ENCODE results near the gene CNTN4. TPM values are rescaled to one million over a fixed set of nuclear protein-coding genes. Genes with fewer than 3 reads are reported as not detected.

The CNTN4 gene
- total RNA-seq, 2 donors from 2014 or later = 13.0 to 50.1 TPM

- no peaks in the 10 kb centered on the region for H3K27me3 ChIP-seq
- no peak overlapping the region for H3K27ac ChIP-seq
- no peaks in the 10 kb centered on the region for H3K9me3 ChIP-seq
- ATAC-seq = no peak
- H3K4me3 ChIP-seq = no peak overlapping the region
- H3K36me3 ChIP-seq (replicated peaks in 1 of 2; ENCODE audit: insufficient read depth in 1 of 2, low read depth in 2 of 2) = no peaks in the 10 kb centered on the region
- TF ChIP-seq CTCF (IDR thresholded peaks at IDR 0.05) (no peak), POLR2A (IDR thresholded peaks at IDR 0.05) (no peak)
- no peak for DNase-seq
- WGBS, 2 donors = 42 to 59% methylated on average over 3 of the region's 3 CpGs
- intact Hi-C loops (cut with DNase I) = no loop called here
- H3K4me1 ChIP-seq = no peaks in the 10 kb centered on the region
These were observed 152.1 kb downstream of the CNTN4 start for GRCh38 chr3:2250783-2251182.

- Histone ChIP-seq H3K9me3 (no peaks in the 10 kb centered on the region), H3K36me3 (replicated peaks in 1 of 2; ENCODE audit: insufficient read depth in 1 of 2, low read depth in 2 of 2) (no peaks in the 10 kb centered on the region), H3K4me1 (no peaks in the 10 kb centered on the region), H3K27me3 (no peaks in the 10 kb centered on the region), H3K4me3 (no peak overlapping the region), H3K27ac (no peak overlapping the region)
- DNase-seq (no peak), ATAC-seq (no peak)
- intact Hi-C loops (cut with DNase I) = no loop called here
- TF ChIP-seq CTCF (IDR thresholded peaks at IDR 0.05) (no peak), POLR2A (IDR thresholded peaks at IDR 0.05) (no peak)
- WGBS, 2 donors = 55 to 60% methylated on average over 3 of the region's 3 CpGs
These were observed 163.1 kb downstream of the CNTN4 start for GRCh38 chr3:2261747-2262146.

- Histone ChIP-seq H3K9me3 (no peaks in the 10 kb centered on the region), H3K27ac (no peak overlapping the region), H3K4me1 (no peaks in the 10 kb centered on the region), H3K4me3 (no peak overlapping the region), H3K27me3 (no peaks in the 10 kb centered on the region), H3K36me3 (replicated peaks in 1 of 2; ENCODE audit: insufficient read depth in 1 of 2, low read depth in 2 of 2) (no peaks in the 10 kb centered on the region)
- intact Hi-C loops (cut with DNase I) = no loop called here
- DNase-seq = no peak
- no peak for TF ChIP-seq POLR2A (IDR thresholded peaks at IDR 0.05)
- no peak for TF ChIP-seq CTCF (IDR thresholded peaks at IDR 0.05)
- WGBS, 2 donors = 67 to 71% methylated on average over 4 of the region's 4 CpGs
- no peak for ATAC-seq
These were observed 163.5 kb downstream of the CNTN4 start for GRCh38 chr3:2262204-2262603.

GRCh38 chr3:2266606-2267005 lies 167.9 kb downstream of the CNTN4 start:
- H3K27me3 ChIP-seq = no peaks in the 10 kb centered on the region
- no peak for TF ChIP-seq POLR2A (IDR thresholded peaks at IDR 0.05)
- TF ChIP-seq CTCF (IDR thresholded peaks at IDR 0.05) = no peak
- no peaks in the 10 kb centered on the region for H3K9me3 ChIP-seq
- no peaks in the 10 kb centered on the region for H3K36me3 ChIP-seq (replicated peaks in 1 of 2; ENCODE audit: insufficient read depth in 1 of 2, low read depth in 2 of 2)
- ATAC-seq = no peak
- 38 to 50% methylated on average over 1 of the region's 1 CpG for WGBS, 2 donors
- no peaks in the 10 kb centered on the region for H3K4me1 ChIP-seq
- intact Hi-C loops (cut with DNase I) = no loop called here
- DNase-seq = no peak
- no peak overlapping the region for H3K27ac ChIP-seq
- no peak overlapping the region for H3K4me3 ChIP-seq

- Histone ChIP-seq H3K9me3 (no peaks in the 10 kb centered on the region), H3K4me1 (no peaks in the 10 kb centered on the region), H3K4me3 (no peak overlapping the region), H3K27ac (no peak overlapping the region), H3K36me3 (replicated peaks in 1 of 2; ENCODE audit: insufficient read depth in 1 of 2, low read depth in 2 of 2) (no peaks in the 10 kb centered on the region), H3K27me3 (no peaks in the 10 kb centered on the region)
- ATAC-seq = no peak
- DNase-seq = no peak
- intact Hi-C loops (cut with DNase I) = no loop called here
- 28 to 48% methylated on average over 3 of the region's 3 CpGs for WGBS, 2 donors
- TF ChIP-seq POLR2A (IDR thresholded peaks at IDR 0.05) (no peak), CTCF (IDR thresholded peaks at IDR 0.05) (no peak)
These were observed 170.1 kb downstream of the CNTN4 start for GRCh38 chr3:2268779-2269178.

Data from body of pancreas (tissue), 4 donors.